GM12878 (cell line): Measurements from ENCODE around the gene TPRN. TPM values are rescaled to one million over a fixed set of nuclear protein-coding genes. Genes with fewer than 3 reads are reported as not detected.
A peak's percentile ranks its signal among the peaks of the same experiment; 100 is the strongest.

ENCODE experiments used
- ATF2 ChIP-seq: IDR thresholded peaks from 2 replicates; pipeline ENCODE4 v1.6.1; 2012; ENCODE audit warnings: low read length, inconsistent platforms
- BRCA1 ChIP-seq: IDR thresholded peaks from 2 replicates; pipeline ENCODE4 v1.6.1; 2011; ENCODE audit warnings: low read depth, low read length, improper control_type of control experiment
- FOXM1 ChIP-seq: IDR thresholded peaks from 2 replicates; pipeline ENCODE4 v1.6.1; 2012; ENCODE audit warnings: low read depth, mild to moderate bottlenecking, inconsistent platforms, low read length, moderate library complexity
- GATAD2B ChIP-seq: fragments of 450-650 bp; conservative IDR thresholded peaks from 2 replicates; pipeline ENCODE4 v1.6.1; 2017; ENCODE audit warnings: low read depth, mild to moderate bottlenecking, moderate library complexity
- HDAC2 ChIP-seq: fragments of 200-600 bp; sonication (generic); IDR thresholded peaks from 2 replicates; pipeline ENCODE4 v1.6.1; 2017
- IKZF2 ChIP-seq, 2 experiments: fragments of 450-650 bp; IDR thresholded peaks; 2 replicates each; pipeline ENCODE4 v1.6.1; 2017; ENCODE audit warnings: mild to moderate bottlenecking in 2 of 2, moderate library complexity in 2 of 2
- MXI1 ChIP-seq: fragments of 150-350 bp; IDR thresholded peaks from 2 replicates; pipeline ENCODE4 v1.6.1; 2011; ENCODE audit warnings: low read depth, mild to moderate bottlenecking, inconsistent platforms, low read length, improper control_type of control experiment
- NR2C1 ChIP-seq: fragments of 450-650 bp; IDR thresholded peaks from 2 replicates; pipeline ENCODE4 v1.6.1; 2017; ENCODE audit warnings: antibody characterized with exemption, mild to moderate bottlenecking, moderate library complexity
- PBX3 ChIP-seq: IDR thresholded peaks from 2 replicates; pipeline ENCODE4 v1.6.1; 2011; ENCODE audit warnings: mild to moderate bottlenecking, low read depth, low read length, moderate library complexity; ENCODE audit not compliant: insufficient replicate concordance
- RB1 ChIP-seq: fragments of 450-650 bp; formaldehyde crosslinking; IDR thresholded peaks from 2 replicates; pipeline ENCODE4 v1.6.1; 2017; ENCODE audit warnings: mild to moderate bottlenecking, borderline replicate concordance
- RELB ChIP-seq: fragments of 450-650 bp; IDR thresholded peaks from 2 replicates; pipeline ENCODE4 v1.6.1; 2017; ENCODE audit warnings: low read depth, mild to moderate bottlenecking, moderate library complexity
- RFX5 ChIP-seq: IDR thresholded peaks from 2 replicates; pipeline ENCODE4 v1.6.1; 2011; ENCODE audit warnings: low read depth, low read length, improper control_type of control experiment
- SIN3A ChIP-seq: IDR thresholded peaks from 2 replicates; pipeline ENCODE4 v1.6.1; 2012; ENCODE audit warnings: low read depth, low read length, improper control_type of control experiment
- SPI1 ChIP-seq: IDR thresholded peaks from 2 replicates; pipeline ENCODE4 v1.6.1; 2011; ENCODE audit warnings: low read depth, mild to moderate bottlenecking, low read length, moderate library complexity, borderline replicate concordance; ENCODE audit not compliant: insufficient read depth
- TCF7 ChIP-seq: IDR thresholded peaks from 2 replicates; pipeline ENCODE4 v1.6.1; 2014; ENCODE audit warnings: antibody characterized with exemption, borderline replicate concordance
- USF2 ChIP-seq: IDR thresholded peaks from 2 replicates; pipeline ENCODE4 v1.6.1; 2011; ENCODE audit warnings: low read depth, low read length, improper control_type of control experiment, borderline replicate concordance
- ZNF687 ChIP-seq: fragments of 450-650 bp; IDR thresholded peaks from 2 replicates; pipeline ENCODE4 v1.6.1; 2017; ENCODE audit warnings: mild to moderate bottlenecking, moderate library complexity
- polyA plus RNA-seq, 11 experiments: library from polyadenylated mRNA; depleted of rRNA in 4 of 11; unstranded in 6 of 11; stranded (reverse) in 5 of 11; fragments of >200 nt; fragmentation: Nextera tagmentation in 4 of 11; fragmentation: Illumina TruSeq in 1 of 11; extraction: Ambion mirVana in 4 of 11; extraction: Trizol in 1 of 11; gene quantifications; 1 replicate in 1 of 11; 2 replicates in 10 of 11; pipeline versions ENCODE4 v1.2.1 to v1.2.3, GENCODE V29; 2011 to 2016; ENCODE audit warnings: inconsistent platforms in 2 of 11, missing spikeins in 2 of 11, low read depth in 1 of 11
- total RNA-seq, 4 experiments: library from RNA; depleted of rRNA in 3 of 4; stranded (reverse); fragments of >200 nt in 3 of 4; fragmentation: Illumina TruSeq in 1 of 4; extraction: Trizol in 1 of 4; gene quantifications; 2 replicates each; pipeline versions ENCODE4 v1.2.1 to v1.2.3, GENCODE V29; 2013 to 2021

TPRN gene
- total and polyA plus RNA-seq, 10 of the 15 experiments (the other 5 are each of a cell fraction or from before 2014, with no cell fraction given) = 0.18 to 19.5 (median 3.1) TPM

- TF ChIP-seq SPI1 = no peak
- TF ChIP-seq ZNF687 = peak; percentile 50; the same call in 1 of the 2 replicates
- TF ChIP-seq RELB = no peak
- peak; percentile 76; the same call in 1 of the 2 replicates for TF ChIP-seq GATAD2B
- TF ChIP-seq BRCA1 = no peak
- TF ChIP-seq TCF7 = no peak
- no peak for TF ChIP-seq FOXM1
- TF ChIP-seq USF2 = no peak
- TF ChIP-seq IKZF2 (IDR thresholded peaks at IDR 0.05) = no peak
- no peak for TF ChIP-seq RFX5
- no peak for TF ChIP-seq NR2C1
- peak; percentile 60 for TF ChIP-seq MXI1
- TF ChIP-seq RB1 = peak; percentile 71; the same call in 1 of the 2 replicates
- 0 out of 2 replicates have a peak, but pooled peaks have one; percentile 3 for TF ChIP-seq HDAC2
- TF ChIP-seq SIN3A = no peak
- TF ChIP-seq PBX3 = no peak
- TF ChIP-seq ATF2 = no peak
Measured at GRCh38 chr9:137168904-137169856, 31.4 kb downstream of the TPRN start (continued).
